A673 (cell line): ENCODE results near the gene OR6C76. TPM values are rescaled to one million over a fixed set of nuclear protein-coding genes. Genes with fewer than 3 reads are reported as not detected.
"Not testable (repeated sequence)": the region's sequence is repeated elsewhere in the genome, so short reads cannot be mapped to it uniquely, and the experiment has no call there.

ENCODE experiments used
- BruUV-seq: library from RNA; stranded (reverse); fragments of 400-500 nt; replicated peaks from 2 replicates; lab custom pipeline; 2021; lab: Mats Ljungman, UMichigan
- CTCF ChIA-PET: fragments of 300-600 bp; sonication (Branson Sonifier 250); formaldehyde crosslinking; loops from one replicate; lab custom pipeline; 2022; ENCODE audit warnings: antibody characterized with exemption; lab: Charles Lee
- POLR2A ChIA-PET: fragments of 300-600 bp; sonication (Branson Sonifier 250); formaldehyde crosslinking; loops from one replicate; lab custom pipeline; 2022; ENCODE audit warnings: antibody characterized with exemption; ENCODE audit not compliant: low non-redundant PET; lab: Charles Lee
- DNase-seq: peaks from one replicate; pipeline ENCODE4 v3.0.0-alpha.2; 2015; ENCODE audit warnings: low spot score
- H3K27ac ChIP-seq: fragments of 200-600 bp; sonication (generic); 2 replicates; pipeline ENCODE4 v1.5.1; 2016; ENCODE audit warnings: mixed run types, low read depth, mild to moderate bottlenecking, mixed read lengths, antibody characterized with exemption, low read length; ENCODE audit not compliant: poor library complexity, severe bottlenecking
- H3K27me3 ChIP-seq: fragments of 200-600 bp; sonication (generic); replicated peaks from 2 replicates; pipeline ENCODE4 v1.6.1; 2017; ENCODE audit warnings: mixed run types, low read depth, mild to moderate bottlenecking, mixed read lengths, antibody characterized with exemption, low read length; ENCODE audit not compliant: insufficient read depth, poor library complexity
- H3K36me3 ChIP-seq: fragments of 200-600 bp; sonication (generic); 2 replicates; pipeline ENCODE4 v1.6.1; 2016; ENCODE audit warnings: mixed run types, mild to moderate bottlenecking, mixed read lengths, antibody characterized with exemption, low read length; ENCODE audit not compliant: insufficient read depth, poor library complexity, severe bottlenecking
- H3K4me1 ChIP-seq: fragments of 200-600 bp; sonication (generic); 2 replicates; pipeline ENCODE4 v1.6.1; 2017; ENCODE audit warnings: mixed run types, mild to moderate bottlenecking, mixed read lengths, antibody characterized with exemption, low read length; ENCODE audit not compliant: insufficient read depth, poor library complexity, severe bottlenecking
- H3K4me3 ChIP-seq: fragments of 200-600 bp; sonication (generic); 2 replicates; pipeline ENCODE4 v1.5.1; 2016; ENCODE audit warnings: low read depth, mixed run types, mild to moderate bottlenecking, mixed read lengths, low read length; ENCODE audit not compliant: poor library complexity, severe bottlenecking
- H3K9me3 ChIP-seq: fragments of 200-600 bp; sonication (generic); 2 replicates; pipeline ENCODE4 v1.6.1; 2016; ENCODE audit warnings: mixed run types, low read depth, mild to moderate bottlenecking, mixed read lengths, antibody characterized with exemption, low read length; ENCODE audit not compliant: poor library complexity, severe bottlenecking
- EZH2 ChIP-seq: fragments of 200-600 bp; sonication (generic); IDR thresholded peaks from 2 replicates; pipeline ENCODE4 v1.6.1; 2017; ENCODE audit warnings: borderline replicate concordance, low read depth, mild to moderate bottlenecking, mixed read lengths, antibody characterized with exemption, low read length; ENCODE audit not compliant: poor library complexity, severe bottlenecking
- intact Hi-C: fragments of 100-400 bp; cut with micrococcal nuclease; formaldehyde crosslinking; loops from one replicate; pipeline ENCODE4 v1.10.0; 2022; ENCODE audit not compliant: unreplicated experiment
- total RNA-seq: library from RNA; stranded (reverse); gene quantifications from 2 replicates; pipeline ENCODE4 v1.2.3, GENCODE V29; 2021
- TF ChIP-seq, protein P1 (sequence below): fragments of 300-800, 200-600 bp; sonication (generic); conservative IDR thresholded peaks from 2 replicates; pipeline ENCODE4 v1.5.1; 2017; ENCODE audit warnings: low read depth, mild to moderate bottlenecking, antibody characterized with exemption, low read length, moderate library complexity, mixed read lengths

Gene OR6C76
- total RNA-seq, 1 experiment from 2014 or later = not detected

DNA sequence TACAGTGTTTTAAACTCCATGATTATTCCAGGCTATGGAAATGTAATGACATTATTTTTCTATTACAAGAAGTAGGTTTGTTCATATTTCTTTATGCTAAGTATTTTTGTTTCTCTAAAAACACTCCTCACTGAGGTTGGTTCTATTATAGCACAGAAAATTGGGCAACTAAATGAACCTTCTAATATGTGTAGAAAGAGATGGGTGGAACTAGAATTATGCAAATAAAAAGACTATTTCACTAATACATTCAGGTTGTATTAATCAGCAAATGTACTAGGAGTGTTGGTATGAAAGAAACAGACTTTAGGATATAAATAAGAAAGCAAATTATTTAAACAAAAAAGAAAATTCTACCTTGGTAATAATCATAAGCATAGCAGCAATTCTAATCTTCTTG, 22.8 kb downstream of the OR6C76 start:
- POLR2A ChIA-PET = no interaction called here
- Histone ChIP-seq H3K4me3 (no peak overlapping the region), H3K27ac (no peak overlapping the region), H3K9me3 (no peaks in the 10 kb centered on the region), H3K27me3 (peaks cover 61% of the 10 kb centered on the region), H3K36me3 (no peaks in the 10 kb centered on the region), H3K4me1 (no peaks in the 10 kb centered on the region)
- no peak for DNase-seq
- CTCF ChIA-PET = no interaction called here
- intact Hi-C loops = no loop called here
- TF ChIP-seq EZH2 = no peak
- TF ChIP-seq, protein P1, sequence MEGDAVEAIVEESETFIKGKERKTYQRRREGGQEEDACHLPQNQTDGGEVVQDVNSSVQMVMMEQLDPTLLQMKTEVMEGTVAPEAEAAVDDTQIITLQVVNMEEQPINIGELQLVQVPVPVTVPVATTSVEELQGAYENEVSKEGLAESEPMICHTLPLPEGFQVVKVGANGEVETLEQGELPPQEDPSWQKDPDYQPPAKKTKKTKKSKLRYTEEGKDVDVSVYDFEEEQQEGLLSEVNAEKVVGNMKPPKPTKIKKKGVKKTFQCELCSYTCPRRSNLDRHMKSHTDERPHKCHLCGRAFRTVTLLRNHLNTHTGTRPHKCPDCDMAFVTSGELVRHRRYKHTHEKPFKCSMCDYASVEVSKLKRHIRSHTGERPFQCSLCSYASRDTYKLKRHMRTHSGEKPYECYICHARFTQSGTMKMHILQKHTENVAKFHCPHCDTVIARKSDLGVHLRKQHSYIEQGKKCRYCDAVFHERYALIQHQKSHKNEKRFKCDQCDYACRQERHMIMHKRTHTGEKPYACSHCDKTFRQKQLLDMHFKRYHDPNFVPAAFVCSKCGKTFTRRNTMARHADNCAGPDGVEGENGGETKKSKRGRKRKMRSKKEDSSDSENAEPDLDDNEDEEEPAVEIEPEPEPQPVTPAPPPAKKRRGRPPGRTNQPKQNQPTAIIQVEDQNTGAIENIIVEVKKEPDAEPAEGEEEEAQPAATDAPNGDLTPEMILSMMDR = no peak
- BruUV-seq = no TSS peak

DNA sequence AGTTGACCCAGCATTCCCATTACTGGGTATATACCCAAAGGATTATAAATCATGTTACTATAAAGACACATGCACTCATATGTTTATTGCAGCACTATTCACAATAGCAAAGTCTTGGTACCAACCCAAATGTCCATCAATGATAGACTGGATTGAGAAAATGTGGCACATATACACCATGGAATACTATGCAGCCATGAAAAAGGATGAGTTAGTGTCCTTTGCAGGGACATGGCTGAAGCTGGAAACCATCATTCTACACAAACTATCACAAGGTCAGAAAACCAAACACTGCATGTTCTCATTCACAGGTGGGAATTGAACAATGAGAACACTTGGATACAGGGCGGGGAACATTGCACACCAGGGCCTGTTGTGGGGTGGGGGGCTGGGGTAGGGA, 38.9 kb downstream of the OR6C76 start:
- H3K9me3 ChIP-seq, intact Hi-C loops, H3K4me1 ChIP-seq, DNase-seq, POLR2A ChIA-PET, CTCF ChIA-PET, H3K36me3 ChIP-seq, H3K27ac ChIP-seq, BruUV-seq, H3K4me3 ChIP-seq: not testable (repeated sequence)
- peaks cover 35% of the 10 kb centered on the region for H3K27me3 ChIP-seq

DNA sequence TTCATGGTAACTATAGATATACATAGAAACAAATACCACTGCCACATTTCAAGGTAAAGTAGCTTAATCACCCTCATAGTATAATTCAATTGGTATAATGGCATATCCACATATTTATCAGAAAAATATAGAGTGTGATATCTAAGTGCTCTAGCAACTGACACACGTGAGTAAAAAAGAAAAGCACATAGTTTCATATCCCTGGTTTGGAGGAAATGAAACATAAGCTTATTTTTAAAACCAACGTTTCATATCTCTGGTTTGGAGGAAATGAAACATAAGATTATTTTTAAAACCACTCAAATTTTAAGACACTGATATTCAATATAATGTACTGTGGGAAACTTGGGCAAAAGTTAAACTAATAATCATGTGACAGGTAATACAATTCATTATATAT, 41.8 kb downstream of the OR6C76 start:
- TF ChIP-seq, protein P1 = no peak
- TF ChIP-seq EZH2 = no peak
- BruUV-seq = no TSS peak
- H3K27ac ChIP-seq = no peak overlapping the region
- intact Hi-C loops = no loop called here
- peaks cover 50% of the 10 kb centered on the region for H3K27me3 ChIP-seq
- POLR2A ChIA-PET = no interaction called here
- no peak overlapping the region for H3K4me3 ChIP-seq
- CTCF ChIA-PET = no interaction called here
- no peaks in the 10 kb centered on the region for H3K9me3 ChIP-seq
- no peak for DNase-seq
- H3K36me3 ChIP-seq = no peaks in the 10 kb centered on the region
- H3K4me1 ChIP-seq = no peaks in the 10 kb centered on the region

DNA sequence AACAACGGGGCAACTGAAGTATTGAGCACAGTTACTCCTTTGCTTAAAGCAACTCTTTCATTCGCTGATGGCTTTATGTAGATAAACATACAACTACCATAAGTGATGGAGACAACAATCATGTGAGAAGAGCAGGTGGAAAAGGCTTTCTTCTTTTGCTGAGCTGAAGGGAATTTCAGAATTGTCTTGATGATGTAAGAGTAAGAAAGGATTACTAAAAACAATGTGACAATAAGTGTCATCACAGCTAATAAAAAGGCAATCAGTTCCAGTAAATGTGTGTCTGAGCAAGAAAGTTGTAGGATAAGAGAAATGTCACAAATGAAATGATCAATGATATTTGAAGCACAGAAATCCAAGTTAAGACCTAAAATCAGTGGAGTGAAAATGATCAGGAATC, 43.2 kb downstream of the OR6C76 start:
- ChIA-PET CTCF (no interaction called here), POLR2A (no interaction called here)
- peaks cover 63% of the 10 kb centered on the region for H3K27me3 ChIP-seq
- TF ChIP-seq, protein P1 = no peak
- TF ChIP-seq EZH2 = no peak
- H3K9me3 ChIP-seq = no peaks in the 10 kb centered on the region
- no peaks in the 10 kb centered on the region for H3K36me3 ChIP-seq
- no peak for DNase-seq
- intact Hi-C loops = no loop called here
- H3K27ac ChIP-seq = no peak overlapping the region
- no peak overlapping the region for H3K4me3 ChIP-seq
- BruUV-seq = no TSS peak
- H3K4me1 ChIP-seq = no peaks in the 10 kb centered on the region
